Activated CD4-positive, alpha-beta memory T cell treated with anti-CD3 and anti-CD28 coated beads for 36 hours (primary cell): Measurements from ENCODE around the gene WNT8B. TPM values are rescaled to one million over a fixed set of nuclear protein-coding genes. Genes with fewer than 3 reads are reported as not detected.
A peak's percentile ranks its signal among the peaks of the same experiment; 100 is the strongest.

ENCODE experiments used
- CTCF ChIA-PET: fragments of 350-600 bp; sonication (Branson Sonifier 250); formaldehyde crosslinking; loops from one replicate; lab custom pipeline; 2021; ENCODE audit warnings: antibody characterized with exemption, inconsistent platforms; lab: Charles Lee
- POLR2A ChIA-PET: fragments of 350-600 bp; sonication (Branson Sonifier 250); formaldehyde crosslinking; loops from one replicate; lab custom pipeline; 2021; ENCODE audit warnings: antibody characterized with exemption; lab: Charles Lee
- DNase-seq: peaks from one replicate; pipeline ENCODE4 v3.0.0-alpha.2; 2020
- H3K27ac Mint-ChIP-seq: one replicate; pipeline ENCODE4 v1.8.0; 2021; ENCODE audit warnings: mixed read lengths
- H3K27me3 Mint-ChIP-seq: one replicate; pipeline ENCODE4 v1.8.0; 2021; ENCODE audit warnings: mixed read lengths
- H3K36me3 Mint-ChIP-seq: one replicate; pipeline ENCODE4 v1.8.0; 2021; ENCODE audit warnings: mixed read lengths
- H3K4me1 Mint-ChIP-seq: one replicate; pipeline ENCODE4 v1.8.0; 2021; ENCODE audit warnings: low read depth, mixed read lengths
- H3K4me3 Mint-ChIP-seq: one replicate; pipeline ENCODE4 v1.8.0; 2021; ENCODE audit warnings: mild to moderate bottlenecking, mixed read lengths
- H3K9me3 Mint-ChIP-seq: one replicate; pipeline ENCODE4 v1.8.0; 2021; ENCODE audit warnings: mixed read lengths
- intact Hi-C: fragments of 100-400 bp; cut with micrococcal nuclease; formaldehyde crosslinking; loops from one replicate; pipeline ENCODE4 v1.15.1; 2023
- total RNA-seq, 2 experiments: library from RNA; stranded (reverse); gene quantifications; one replicate each; pipeline ENCODE4 v1.2.3, GENCODE V29; 2021

WNT8B gene, protein sequence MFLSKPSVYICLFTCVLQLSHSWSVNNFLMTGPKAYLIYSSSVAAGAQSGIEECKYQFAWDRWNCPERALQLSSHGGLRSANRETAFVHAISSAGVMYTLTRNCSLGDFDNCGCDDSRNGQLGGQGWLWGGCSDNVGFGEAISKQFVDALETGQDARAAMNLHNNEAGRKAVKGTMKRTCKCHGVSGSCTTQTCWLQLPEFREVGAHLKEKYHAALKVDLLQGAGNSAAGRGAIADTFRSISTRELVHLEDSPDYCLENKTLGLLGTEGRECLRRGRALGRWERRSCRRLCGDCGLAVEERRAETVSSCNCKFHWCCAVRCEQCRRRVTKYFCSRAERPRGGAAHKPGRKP
- total RNA-seq: under 1 TPM; 0.36 to 0.46 TPM

DNA sequence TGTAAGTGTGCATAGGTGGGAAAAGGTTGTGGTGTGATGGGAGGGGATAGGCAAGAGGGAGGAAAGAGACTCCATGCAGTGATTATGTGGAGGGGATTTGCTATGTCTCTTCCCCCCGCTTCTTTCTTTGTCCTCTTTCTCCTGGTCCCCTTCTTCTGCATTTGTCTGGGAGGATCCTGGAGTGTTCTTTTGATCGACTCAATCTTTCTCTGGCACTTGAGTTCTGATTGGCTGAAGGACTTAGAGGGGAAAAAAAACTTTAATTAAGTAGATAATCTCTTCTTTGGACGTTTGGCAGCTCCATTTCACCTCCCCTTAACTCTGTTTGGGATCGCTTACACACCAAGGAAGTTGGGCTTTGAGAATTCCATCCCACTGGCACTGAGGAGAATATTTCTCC lies at the start of gene WNT8B:
TSS of gene WNT8B (plus strand) at position 301 of the 400 bp plus-strand sequence. CDS start 160 bp downstream, outside the sequence.
- intact Hi-C loops: no loop called here
- POLR2A ChIA-PET: no interaction called here
- CTCF ChIA-PET: interaction anchor here (1.6 to 1.9 kb wide), 2 partner anchors 20 to 56 kb away, joined by 5 to 7 read pairs; no protein-coding TSS in a partner anchor
- no peaks in the 10 kb centered on the region for H3K4me1 Mint-ChIP-seq
- no peak within 1 kb of the TSS for H3K4me3 Mint-ChIP-seq
- peaks cover 3% of the 10 kb centered on the region for H3K9me3 Mint-ChIP-seq
- peaks cover 2% of the 10 kb centered on the region for H3K27me3 Mint-ChIP-seq
- no peaks in the 10 kb centered on the region for H3K36me3 Mint-ChIP-seq
- no peak for DNase-seq
- H3K27ac Mint-ChIP-seq: no peak within 1 kb of the TSS

DNA sequence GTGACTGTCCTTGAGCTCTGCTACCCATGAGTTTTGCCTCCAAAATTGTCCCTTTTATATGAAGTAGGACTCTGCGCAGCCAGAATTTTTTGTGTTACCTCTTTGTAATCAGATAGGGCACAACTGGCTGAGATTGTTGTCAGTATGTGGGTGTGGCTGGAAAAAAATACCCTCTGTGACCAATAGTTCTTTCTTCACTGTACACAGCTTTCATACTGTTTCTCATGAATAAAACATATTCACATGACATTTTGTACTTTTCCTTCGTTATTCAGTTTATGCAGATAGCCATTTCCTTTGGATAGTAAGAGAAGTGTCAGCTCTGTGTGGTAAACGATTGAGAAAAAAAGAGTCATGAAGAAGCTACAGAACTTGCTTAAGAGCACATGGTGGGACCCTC lies 49.6 kb upstream of the WNT8B start:
- intact Hi-C loops: no loop called here
- Mint-ChIP-seq H3K27ac (no peak overlapping the region), H3K36me3 (no peaks in the 10 kb centered on the region), H3K9me3 (no peaks in the 10 kb centered on the region), H3K4me3 (no peak overlapping the region), H3K4me1 (no peaks in the 10 kb centered on the region), H3K27me3 (peaks cover 8% of the 10 kb centered on the region)
- POLR2A ChIA-PET: no interaction called here
- DNase-seq: no peak
- CTCF ChIA-PET: interaction anchor here (1.3 kb wide), 1 partner anchor 20 kb away, joined by 4 read pairs; no protein-coding TSS in a partner anchor

DNA sequence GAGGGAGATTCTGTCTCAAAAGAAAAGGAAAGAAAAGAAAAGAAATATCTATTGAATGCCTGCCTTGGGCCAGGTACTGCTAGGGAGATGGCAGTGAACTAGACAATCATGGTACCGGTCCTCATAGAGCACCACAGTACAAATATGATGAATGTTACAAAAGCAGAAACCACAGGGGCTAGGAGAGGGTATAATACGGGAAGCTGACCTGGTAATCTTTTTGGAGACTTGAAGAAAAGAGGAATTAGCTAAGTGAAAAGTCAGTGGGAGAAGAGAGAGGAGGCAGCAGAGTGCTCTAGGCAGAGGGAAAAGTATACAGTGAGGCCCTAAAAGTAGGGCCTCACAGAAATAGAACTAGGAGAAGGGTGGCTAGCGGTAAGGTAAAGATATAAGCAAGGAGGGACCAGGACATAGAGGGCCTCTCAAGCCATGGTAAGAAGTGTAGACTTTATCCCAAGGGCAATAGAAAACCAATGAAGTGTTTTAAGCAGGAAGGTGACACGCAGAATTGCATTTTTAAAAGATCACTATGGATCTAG lies 42.8 kb upstream of the WNT8B start:
- Mint-ChIP-seq H3K4me1 (no peaks in the 10 kb centered on the region), H3K36me3 (no peaks in the 10 kb centered on the region), H3K4me3 (no peak overlapping the region), H3K27ac (no peak overlapping the region), H3K9me3 (no peaks in the 10 kb centered on the region), H3K27me3 (peaks cover 5% of the 10 kb centered on the region)
- POLR2A ChIA-PET: no interaction called here
- DNase-seq: no peak
- intact Hi-C loops: no loop called here
- CTCF ChIA-PET: no interaction called here

DNA sequence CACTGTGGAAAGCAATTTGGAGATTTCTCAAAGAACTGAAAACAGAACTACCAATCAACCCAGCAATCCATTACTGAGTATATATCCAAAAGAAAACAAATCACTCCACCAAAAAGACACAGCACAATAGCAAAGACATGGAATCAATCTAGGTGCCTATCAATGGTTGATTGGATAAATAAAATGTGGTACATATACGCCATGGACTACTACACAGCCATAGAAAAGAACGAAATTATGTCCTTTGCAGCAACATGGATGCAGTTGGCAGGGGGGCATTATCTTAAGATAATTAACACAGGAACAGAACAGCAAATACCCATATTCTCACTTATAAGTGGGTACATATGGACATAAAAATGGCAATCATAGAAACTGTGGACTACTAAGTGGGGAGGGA lies 35.4 kb upstream of the WNT8B start:
- H3K9me3 Mint-ChIP-seq: no peaks in the 10 kb centered on the region
- no peak overlapping the region for H3K27ac Mint-ChIP-seq
- intact Hi-C loops: no loop called here
- ChIA-PET CTCF (no interaction called here), POLR2A (no interaction called here)
- H3K4me1 Mint-ChIP-seq: no peaks in the 10 kb centered on the region
- no peak overlapping the region for H3K4me3 Mint-ChIP-seq
- no peak for DNase-seq
- no peaks in the 10 kb centered on the region for H3K36me3 Mint-ChIP-seq
- H3K27me3 Mint-ChIP-seq: no peaks in the 10 kb centered on the region

DNA sequence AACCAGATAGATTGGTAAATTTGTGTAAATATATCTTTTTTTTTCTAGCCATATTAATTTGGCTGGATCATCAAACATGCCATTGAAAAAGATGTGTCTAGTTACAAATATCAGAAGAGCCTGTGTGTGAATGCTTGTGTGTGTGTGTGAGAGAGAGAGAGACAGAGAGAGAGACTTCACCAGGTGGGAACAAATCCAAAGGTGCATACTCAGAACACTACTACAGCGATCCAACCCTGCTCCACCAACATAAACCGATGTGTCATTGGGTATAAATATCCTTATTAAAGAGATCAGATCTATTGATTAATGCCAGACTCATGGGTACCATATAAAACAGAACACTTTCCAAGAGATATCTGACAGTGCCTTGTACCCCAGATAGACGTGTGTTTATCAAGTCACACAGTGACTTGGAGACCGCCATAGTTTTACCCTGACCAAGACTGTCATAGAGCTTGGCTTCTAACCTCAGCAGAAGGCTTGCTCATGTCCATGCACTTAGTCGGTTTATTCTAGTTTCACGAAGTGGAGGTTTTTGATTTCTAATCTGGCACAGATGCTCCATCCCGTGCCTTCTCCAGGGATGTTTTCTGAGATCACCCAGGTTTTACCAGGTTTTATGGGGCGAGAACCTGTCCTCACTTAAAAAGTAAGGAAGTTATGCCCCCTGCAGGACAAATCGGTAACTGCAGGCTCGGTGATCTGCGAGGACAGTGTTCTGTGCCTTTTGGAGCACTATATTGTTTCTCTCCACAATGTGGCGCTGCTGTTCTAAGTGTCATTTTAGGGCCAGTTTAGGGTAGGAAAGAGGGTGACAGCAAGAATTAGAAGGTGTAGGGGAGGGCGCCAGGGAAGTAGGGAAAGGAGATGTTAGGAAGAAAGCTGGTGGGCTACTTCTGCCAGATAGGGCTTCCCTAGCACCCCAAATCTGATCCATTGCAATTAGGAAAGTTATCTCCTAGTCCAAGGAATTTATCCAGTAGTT lies 29.3 kb upstream of the WNT8B start:
- Mint-ChIP-seq H3K4me3 (no peak overlapping the region), H3K36me3 (no peaks in the 10 kb centered on the region), H3K9me3 (no peaks in the 10 kb centered on the region), H3K27me3 (no peaks in the 10 kb centered on the region), H3K4me1 (peaks cover 2% of the 10 kb centered on the region), H3K27ac (peak overlapping the region; percentile 2)
- DNase-seq: peak; percentile 97
- CTCF ChIA-PET: interaction anchor here (0.6 to 6.1 kb wide), 43 partner anchors 9 to 588 kb away, joined by 3 to 288 read pairs (median 3); partner anchors contain the start of genes HIF1AN, PKD2L1, SCD and SEC31B
- intact Hi-C loops: loop anchor here (1.0 to 5.0 kb wide), 7 partner anchors 49 to 586 kb away; no protein-coding TSS in a partner anchor
- POLR2A ChIA-PET: interaction anchor here (1.2 kb wide), 1 partner anchor 86 kb away, joined by 3 read pairs; the partner anchor contains the start of gene SCD

DNA sequence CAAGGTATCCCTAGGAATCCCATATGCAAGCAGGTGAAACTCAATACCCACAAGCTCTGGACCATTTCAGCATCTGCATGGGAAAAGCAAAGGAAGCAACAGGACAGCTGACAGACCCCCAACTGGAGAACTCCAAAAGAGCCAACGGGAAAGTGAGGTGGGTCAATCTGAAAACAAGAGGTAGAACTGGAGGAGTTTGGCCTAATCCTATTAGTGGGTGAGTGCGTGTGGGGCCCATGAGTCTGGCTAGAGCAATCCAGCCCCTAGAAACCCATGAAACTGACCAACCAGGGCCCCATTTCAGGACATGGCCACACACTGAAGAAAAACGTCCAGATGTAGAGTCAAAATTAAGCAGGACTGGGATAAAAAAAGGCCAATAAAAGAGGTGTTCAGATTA lies 26.6 kb upstream of the WNT8B start:
- H3K4me3 Mint-ChIP-seq: no peak overlapping the region
- no peak overlapping the region for H3K27ac Mint-ChIP-seq
- H3K27me3 Mint-ChIP-seq: no peaks in the 10 kb centered on the region
- CTCF ChIA-PET: interaction anchor here (0.8 to 2.1 kb wide), 2 partner anchors 82 to 89 kb away, joined by 3 to 13 read pairs; partner anchors contain the start of gene SCD
- no peak for DNase-seq
- peaks cover 2% of the 10 kb centered on the region for H3K4me1 Mint-ChIP-seq
- intact Hi-C loops: no loop called here
- POLR2A ChIA-PET: no interaction called here
- no peaks in the 10 kb centered on the region for H3K9me3 Mint-ChIP-seq
- H3K36me3 Mint-ChIP-seq: no peaks in the 10 kb centered on the region

DNA sequence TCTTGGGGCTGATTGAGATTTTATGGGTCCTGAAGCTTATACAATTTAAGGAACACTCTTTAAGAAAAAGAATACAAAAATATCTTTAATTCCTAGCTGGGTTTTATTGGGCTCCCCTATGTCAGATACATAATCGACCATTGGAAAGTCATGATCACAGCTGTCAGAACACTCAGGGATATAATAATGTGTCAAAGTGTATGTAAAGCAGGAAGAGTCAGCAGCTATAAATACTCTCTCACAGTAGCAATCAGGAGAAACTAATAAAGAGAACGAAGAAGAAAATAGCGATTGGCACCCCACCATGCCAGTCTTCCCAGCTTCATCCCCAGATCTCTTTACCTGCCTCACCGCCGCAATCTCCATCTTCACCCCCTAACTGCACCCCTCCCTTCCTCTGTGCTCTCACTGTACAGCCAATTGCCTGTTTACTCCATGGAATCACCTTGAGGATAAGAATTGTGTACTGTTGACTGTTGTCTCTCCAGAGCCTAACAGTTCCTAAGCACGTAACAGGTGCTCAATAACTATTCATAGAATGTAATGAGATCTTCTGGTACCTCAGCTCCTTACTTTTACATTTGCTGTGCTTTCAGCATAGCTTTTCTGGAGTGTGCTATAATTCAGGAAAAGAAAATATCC lies 24.0 kb upstream of the WNT8B start:
- no peaks in the 10 kb centered on the region for H3K27me3 Mint-ChIP-seq
- no peak for DNase-seq
- intact Hi-C loops: no loop called here
- peaks cover 2% of the 10 kb centered on the region for H3K4me1 Mint-ChIP-seq
- H3K9me3 Mint-ChIP-seq: no peaks in the 10 kb centered on the region
- no peaks in the 10 kb centered on the region for H3K36me3 Mint-ChIP-seq
- H3K27ac Mint-ChIP-seq: no peak overlapping the region
- no peak overlapping the region for H3K4me3 Mint-ChIP-seq
- ChIA-PET CTCF (interaction anchor here (0.7 to 2.7 kb wide), 8 partner anchors 70 to 104 kb away, joined by 3 to 27 read pairs (median 6); partner anchors contain the start of gene SCD), POLR2A (interaction anchor here (0.6 kb wide), 1 partner anchor 1960 kb away, joined by 8 read pairs; no protein-coding TSS in a partner anchor)

DNA sequence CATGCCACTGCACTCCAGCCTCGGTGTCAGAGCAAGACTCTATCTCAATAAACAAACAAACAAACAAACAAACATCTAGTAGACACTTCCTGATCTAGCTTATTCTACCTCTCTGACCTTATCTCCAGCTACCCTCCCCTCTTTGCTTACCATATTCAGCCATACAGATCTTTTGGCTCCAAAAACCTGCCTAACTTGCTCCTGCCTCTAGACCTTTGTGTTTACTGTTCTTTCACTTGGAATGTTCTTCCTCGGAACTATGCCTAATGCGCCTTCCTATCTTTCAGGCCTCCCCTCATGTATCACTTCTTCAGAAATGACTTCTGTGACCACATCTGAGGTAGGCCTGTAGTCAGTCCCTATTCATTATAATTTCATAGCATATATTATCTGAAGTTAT lies 20.3 kb upstream of the WNT8B start:
- intact Hi-C loops: no loop called here
- CTCF ChIA-PET: interaction anchor here (1.0 to 1.2 kb wide), 4 partner anchors 8 to 109 kb away, joined by 3 to 4 read pairs (median 3); no protein-coding TSS in a partner anchor
- no peak for DNase-seq
- POLR2A ChIA-PET: no interaction called here
- Mint-ChIP-seq H3K4me3 (no peak overlapping the region), H3K27ac (no peak overlapping the region), H3K9me3 (no peaks in the 10 kb centered on the region), H3K4me1 (no peaks in the 10 kb centered on the region), H3K27me3 (no peaks in the 10 kb centered on the region), H3K36me3 (no peaks in the 10 kb centered on the region)

DNA sequence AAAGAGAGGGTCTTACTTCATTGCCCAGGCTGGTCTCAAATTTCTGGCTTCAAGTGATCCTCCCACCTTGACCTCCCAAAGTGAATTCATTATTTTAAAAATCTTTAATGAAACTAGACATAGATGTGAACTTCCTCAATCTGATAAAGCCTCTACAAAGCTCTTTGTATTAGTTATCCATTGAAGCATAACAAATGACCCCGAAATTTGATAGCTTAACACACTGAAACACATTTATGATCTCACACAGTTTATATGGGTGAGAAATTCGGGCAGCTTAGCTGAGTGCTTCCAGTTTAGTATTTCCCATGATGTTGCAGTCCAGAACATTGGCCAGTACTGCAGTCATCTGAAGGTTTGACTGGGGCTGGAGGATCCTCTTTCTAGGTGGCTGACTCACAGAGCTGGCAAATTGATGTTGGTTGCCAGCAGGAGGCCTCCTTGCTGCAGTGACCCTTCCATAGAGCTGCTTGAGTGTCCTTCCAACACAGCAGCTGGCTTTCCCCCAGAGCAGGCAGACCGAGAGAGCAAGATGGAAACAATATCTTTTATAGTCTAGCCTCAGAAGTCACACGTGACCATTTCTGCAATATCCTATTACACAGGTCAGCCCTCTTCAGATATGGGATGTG lies 16.6 kb upstream of the WNT8B start:
- Mint-ChIP-seq H3K36me3 (no peaks in the 10 kb centered on the region), H3K27ac (no peak overlapping the region), H3K9me3 (no peaks in the 10 kb centered on the region), H3K4me3 (no peak overlapping the region), H3K27me3 (no peaks in the 10 kb centered on the region), H3K4me1 (no peaks in the 10 kb centered on the region)
- DNase-seq: peak; percentile 10
- intact Hi-C loops: no loop called here
- POLR2A ChIA-PET: no interaction called here
- CTCF ChIA-PET: no interaction called here

DNA sequence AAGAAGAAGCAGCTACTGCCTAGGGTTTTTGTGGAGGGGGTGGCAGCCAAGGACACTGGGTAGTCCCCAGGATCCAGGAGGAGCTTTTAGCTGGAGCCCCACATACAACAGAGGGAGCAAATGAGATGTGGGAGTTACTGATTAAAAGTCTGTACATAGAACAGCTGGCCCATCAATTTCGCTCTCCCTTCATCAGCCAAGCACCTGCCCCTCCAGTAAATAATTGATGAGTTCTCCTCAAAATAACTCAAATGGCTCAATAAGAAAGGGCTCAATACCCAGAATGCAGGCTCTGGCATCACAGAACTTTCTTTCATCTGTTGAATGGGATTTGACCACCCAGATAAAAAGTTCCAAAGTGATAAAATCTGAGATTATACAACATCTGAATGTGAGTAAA lies 15.1 kb upstream of the WNT8B start:
- DNase-seq: no peak
- no peaks in the 10 kb centered on the region for H3K9me3 Mint-ChIP-seq
- no peaks in the 10 kb centered on the region for H3K36me3 Mint-ChIP-seq
- intact Hi-C loops: no loop called here
- no peak overlapping the region for H3K4me3 Mint-ChIP-seq
- POLR2A ChIA-PET: no interaction called here
- H3K27ac Mint-ChIP-seq: no peak overlapping the region
- H3K4me1 Mint-ChIP-seq: no peaks in the 10 kb centered on the region
- CTCF ChIA-PET: interaction anchor here (2.1 kb wide), 1 partner anchor 71 kb away, joined by 7 read pairs; no protein-coding TSS in a partner anchor
- H3K27me3 Mint-ChIP-seq: peaks cover 3% of the 10 kb centered on the region

DNA sequence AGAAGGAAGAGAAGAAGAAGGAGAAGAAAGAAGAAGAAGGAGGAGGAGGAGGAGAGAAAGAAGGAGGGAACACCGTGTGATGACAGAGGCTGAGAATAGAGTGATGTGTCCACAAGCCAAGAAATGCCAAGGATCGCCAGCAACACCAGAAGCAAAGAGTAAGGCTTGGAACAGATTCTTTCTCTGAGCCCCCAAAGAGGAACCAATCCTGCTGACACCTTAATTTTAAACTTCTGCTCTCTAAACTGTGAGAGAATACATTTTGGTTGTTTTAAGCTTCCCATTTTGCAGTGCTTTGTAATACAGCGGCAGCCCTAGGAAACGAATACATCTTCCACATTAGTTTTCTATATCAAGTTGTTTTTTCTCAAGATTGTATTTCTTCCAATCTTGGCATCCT lies 13.9 kb upstream of the WNT8B start:
- Mint-ChIP-seq H3K27ac (no peak overlapping the region), H3K36me3 (no peaks in the 10 kb centered on the region), H3K27me3 (peaks cover 3% of the 10 kb centered on the region), H3K4me1 (no peaks in the 10 kb centered on the region), H3K9me3 (no peaks in the 10 kb centered on the region), H3K4me3 (no peak overlapping the region)
- no peak for DNase-seq
- intact Hi-C loops: no loop called here
- CTCF ChIA-PET: interaction anchor here (2.1 kb wide), 1 partner anchor 69 kb away, joined by 7 read pairs; no protein-coding TSS in a partner anchor
- POLR2A ChIA-PET: no interaction called here
